GM13977 (cell line): ENCODE results near the gene TDRKH.
"Not testable (repeated sequence)": the region's sequence is repeated elsewhere in the genome, so short reads cannot be mapped to it uniquely, and the experiment has no call there.

Experiments used
- DNase-seq: peaks from one replicate; pipeline ENCODE4 v3.0.0; 2012; ENCODE audit warnings: low spot score
- in situ Hi-C: fragments of 300-500 bp; cut with MboI; formaldehyde crosslinking; loops from one replicate; pipeline ENCODE4 v1.12.0; 2022; ENCODE audit warnings: low sequenced_read_pairs, low pct_unique_long_range_greater_than_20kb, mixed read lengths, inconsistent platforms; ENCODE audit not compliant: unreplicated experiment
- TF ChIP-seq, protein P1 (sequence below): IDR thresholded peaks from 2 replicates; pipeline ENCODE4 v1.5.1; 2012; ENCODE audit warnings: mild to moderate bottlenecking, control low read depth; ENCODE audit not compliant: insufficient read depth; ENCODE audit errors: extremely low read depth, missing control alignments

TDRKH gene

DNA sequence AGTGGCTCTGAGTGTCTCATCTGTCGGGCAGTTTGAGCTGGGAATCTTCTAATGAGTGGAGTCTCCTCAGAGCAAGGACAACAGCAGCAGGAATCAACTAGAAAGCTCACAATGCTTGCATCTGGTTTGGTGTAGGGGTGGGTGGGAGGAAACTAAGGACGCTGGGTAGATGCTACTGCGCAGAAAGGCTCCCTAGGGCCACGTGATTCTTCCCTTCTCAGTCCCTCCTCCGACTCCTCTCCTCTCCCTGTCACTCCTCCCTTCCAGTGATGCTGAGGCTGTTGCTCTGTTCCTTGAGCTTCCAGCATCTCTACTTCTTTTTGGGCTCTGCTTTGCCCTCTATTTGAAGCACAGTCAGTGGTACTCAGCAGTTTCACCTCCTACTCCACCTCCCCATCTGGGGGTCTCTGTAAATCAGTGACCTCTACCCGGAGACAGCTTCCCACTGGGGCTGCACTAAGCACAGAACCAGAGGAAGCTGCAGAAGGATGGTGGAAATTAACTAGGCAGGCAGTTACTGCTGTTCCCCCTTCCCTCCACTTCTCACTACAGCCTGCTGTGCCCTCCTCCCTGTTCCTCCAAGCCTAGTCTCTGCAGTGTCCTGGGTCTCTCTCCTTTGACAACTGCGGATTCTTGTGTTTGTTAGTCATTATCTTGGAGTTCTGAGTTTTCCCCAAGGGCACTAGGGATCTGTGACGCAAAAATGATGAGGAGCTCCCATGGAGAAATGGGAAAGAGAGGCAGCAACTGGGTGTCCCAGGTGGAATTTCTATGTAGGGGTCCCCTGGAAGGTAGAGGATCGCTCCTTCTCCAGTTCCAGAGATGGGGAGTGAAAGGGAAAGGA lies 9.1 kb upstream of the TDRKH start:
- TF ChIP-seq, protein P1, sequence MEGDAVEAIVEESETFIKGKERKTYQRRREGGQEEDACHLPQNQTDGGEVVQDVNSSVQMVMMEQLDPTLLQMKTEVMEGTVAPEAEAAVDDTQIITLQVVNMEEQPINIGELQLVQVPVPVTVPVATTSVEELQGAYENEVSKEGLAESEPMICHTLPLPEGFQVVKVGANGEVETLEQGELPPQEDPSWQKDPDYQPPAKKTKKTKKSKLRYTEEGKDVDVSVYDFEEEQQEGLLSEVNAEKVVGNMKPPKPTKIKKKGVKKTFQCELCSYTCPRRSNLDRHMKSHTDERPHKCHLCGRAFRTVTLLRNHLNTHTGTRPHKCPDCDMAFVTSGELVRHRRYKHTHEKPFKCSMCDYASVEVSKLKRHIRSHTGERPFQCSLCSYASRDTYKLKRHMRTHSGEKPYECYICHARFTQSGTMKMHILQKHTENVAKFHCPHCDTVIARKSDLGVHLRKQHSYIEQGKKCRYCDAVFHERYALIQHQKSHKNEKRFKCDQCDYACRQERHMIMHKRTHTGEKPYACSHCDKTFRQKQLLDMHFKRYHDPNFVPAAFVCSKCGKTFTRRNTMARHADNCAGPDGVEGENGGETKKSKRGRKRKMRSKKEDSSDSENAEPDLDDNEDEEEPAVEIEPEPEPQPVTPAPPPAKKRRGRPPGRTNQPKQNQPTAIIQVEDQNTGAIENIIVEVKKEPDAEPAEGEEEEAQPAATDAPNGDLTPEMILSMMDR: no peak
- no peak for DNase-seq
- in situ Hi-C loops: no loop called here

DNA sequence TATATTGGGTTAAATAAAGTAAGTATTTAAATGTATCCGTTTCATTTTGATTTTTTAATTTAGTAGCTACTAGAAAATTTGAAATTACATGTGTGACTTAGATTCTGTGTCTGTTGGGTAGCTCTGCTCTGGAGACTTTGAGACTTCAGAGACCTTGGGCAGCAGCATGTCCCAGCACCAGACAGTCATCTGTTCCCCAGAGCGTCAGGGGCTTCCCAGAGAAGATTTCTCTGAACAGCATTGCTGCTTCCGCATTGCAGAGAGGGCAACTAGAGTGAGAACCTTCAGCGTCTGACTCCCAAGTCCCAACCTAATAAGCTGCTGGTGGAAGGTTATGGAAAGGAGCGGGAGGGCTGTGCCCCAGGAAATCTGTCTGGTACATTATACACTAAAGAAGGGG lies 8.3 kb upstream of the TDRKH start:
- in situ Hi-C loops: no loop called here
- TF ChIP-seq, protein P1: no peak

DNA sequence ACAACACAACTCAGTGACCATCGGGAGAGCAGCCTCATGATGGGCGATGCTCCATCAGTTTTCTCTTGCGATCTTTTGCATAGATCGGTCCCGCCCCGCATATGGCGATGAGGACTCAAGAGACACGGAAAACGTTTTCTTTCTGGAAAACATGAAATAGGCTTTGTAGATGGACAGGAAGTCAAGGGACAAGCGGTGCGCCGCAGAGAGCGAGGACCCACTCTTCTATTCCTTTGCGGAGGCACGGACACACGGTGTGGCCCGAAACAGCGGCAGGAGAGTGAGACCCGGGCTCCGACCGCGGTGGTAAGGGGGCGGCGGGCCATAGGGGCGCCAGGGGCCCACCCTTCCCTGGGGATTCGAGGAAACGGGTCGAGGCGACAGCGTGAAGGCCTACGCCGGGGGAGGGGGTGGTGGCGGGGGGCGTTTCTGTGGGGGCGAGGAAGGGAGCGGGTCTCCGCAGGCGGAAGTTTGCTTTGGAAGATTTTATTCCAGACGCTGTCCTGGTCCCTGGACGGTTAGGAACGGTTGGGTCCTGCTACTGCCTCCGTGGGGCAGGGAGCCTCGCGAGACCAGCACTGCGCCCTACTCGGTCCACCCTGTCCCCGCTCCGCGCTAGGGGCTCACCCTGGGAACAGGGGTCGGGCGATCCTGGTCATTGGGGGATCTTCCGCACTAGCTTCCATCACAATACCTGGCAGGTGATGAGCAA lies 796 bp upstream of the TDRKH start:
- no peak for DNase-seq
- in situ Hi-C loops: no loop called here
- TF ChIP-seq, protein P1: no peak

More for the DNA sequence above, 8.3 kb upstream of the TDRKH start:
- no peak for DNase-seq

DNA sequence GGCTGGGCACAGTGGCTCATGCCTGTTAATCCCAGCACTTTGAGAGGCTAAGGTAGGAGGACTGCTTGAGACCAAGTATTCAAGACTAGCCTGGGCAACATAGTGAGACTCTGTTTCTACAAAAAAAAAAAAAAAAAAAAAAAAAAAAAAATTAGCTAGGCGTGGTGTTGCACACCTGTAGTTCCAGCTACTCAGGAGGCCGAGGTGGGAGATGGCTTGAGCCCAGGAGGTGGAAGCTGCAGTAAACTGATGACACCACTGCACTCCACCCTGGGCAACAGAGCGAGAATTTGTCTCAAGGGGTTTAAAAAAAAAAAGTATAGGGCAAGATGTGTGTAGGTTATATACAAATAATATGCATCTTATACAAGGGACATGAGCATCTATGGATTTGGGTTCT lies 2.6 kb downstream of the TDRKH start:
- DNase-seq: no peak
- TF ChIP-seq, protein P1: no peak
- in situ Hi-C loops: no loop called here

DNA sequence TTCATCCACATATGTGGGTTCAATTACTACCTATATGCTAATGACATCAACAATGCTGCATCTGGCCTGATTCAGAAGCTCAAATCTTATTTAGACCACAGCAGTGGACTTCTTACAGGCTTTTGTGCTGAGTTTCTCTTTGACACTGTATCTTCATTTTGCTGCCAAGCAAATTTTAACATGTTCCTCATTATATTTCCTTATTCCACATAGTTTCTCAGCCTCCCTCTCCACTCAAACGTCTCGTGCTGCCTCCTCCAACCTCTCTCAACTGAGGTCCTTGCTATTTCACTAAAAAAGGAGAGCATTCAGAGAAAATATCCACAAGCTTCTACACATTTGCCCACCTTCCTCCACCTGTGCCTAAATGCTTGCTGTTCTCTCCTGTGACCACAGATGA lies 6.5 kb downstream of the TDRKH start:
- in situ Hi-C loops: no loop called here
- TF ChIP-seq, protein P1: no peak
- no peak for DNase-seq

DNA sequence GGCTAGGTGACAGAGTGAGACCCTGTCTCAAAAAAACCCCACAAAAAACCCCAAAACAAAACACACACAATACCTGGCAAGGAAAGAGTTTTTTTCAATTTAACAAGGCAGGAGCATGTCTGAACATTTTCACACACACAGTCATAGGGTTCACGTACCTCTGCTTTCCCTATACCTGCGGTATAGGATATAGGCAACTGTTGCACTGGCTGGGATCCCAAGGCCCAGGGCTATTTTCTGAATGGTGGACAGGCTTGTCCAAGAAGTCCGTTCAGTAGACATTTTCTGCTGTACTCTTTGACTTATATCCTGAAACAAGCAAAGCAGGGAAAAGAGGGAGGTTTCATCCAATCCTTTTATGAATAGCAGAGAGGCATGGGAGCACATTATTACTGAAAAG lies 7.6 kb downstream of the TDRKH start:
- TF ChIP-seq, protein P1: no peak
- in situ Hi-C loops: no loop called here
- no peak for DNase-seq

DNA sequence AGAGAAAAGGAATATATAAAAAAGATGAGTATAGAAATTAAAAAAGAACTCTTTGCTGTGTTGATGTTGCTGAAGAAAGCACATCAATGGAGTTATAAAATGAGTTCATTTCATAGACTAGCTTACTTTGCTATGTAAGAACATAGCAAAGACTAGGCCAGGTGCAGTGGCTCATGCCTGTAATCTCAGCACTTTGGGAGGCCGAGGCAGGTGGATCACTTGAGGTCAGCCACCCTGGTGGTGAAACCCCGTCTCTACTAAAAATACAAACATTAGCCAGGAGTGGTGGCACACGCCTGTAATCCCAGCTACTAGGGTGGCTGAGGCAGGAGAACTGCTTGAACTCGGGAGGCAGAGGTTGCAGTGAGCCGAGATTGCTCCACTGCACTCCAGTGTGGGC lies 8.3 kb downstream of the TDRKH start:
- DNase-seq, in situ Hi-C loops: not testable (repeated sequence)

DNA sequence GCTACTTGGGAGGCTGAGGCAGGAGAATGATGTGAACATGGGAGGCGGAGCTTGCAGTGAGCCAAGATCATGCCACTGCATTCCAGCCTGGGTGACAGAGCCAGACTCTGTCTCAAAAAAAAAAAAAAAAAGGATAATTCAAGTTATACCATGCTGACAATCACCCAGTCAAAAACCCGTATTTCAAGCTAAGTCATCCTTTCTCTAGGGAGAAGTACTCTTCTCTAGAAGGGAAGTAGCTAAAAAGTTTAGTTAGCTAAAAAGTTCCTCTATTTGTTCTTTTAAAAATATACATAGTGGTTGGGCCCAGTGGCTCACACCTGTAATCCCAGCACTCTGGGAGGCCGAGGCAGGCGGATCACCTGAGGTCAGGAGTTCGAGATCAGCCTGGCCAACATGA lies 9.6 kb downstream of the TDRKH start:
- DNase-seq, in situ Hi-C loops: not testable (repeated sequence)
